Liver (tissue), 9 donors: Measurements from ENCODE around the gene KDM1B. TPM values are rescaled to one million over a fixed set of nuclear protein-coding genes. Genes with fewer than 3 reads are reported as not detected.

Source experiments
- DNase-seq: peaks from one replicate; pipeline ENCODE4 v3.0.0-alpha.2; 2017; ENCODE audit warnings: low spot score
- H3K27ac ChIP-seq, 2 donors: one replicate each; pipeline ENCODE4 v1.7.0; 2013; ENCODE audit warnings: inconsistent platforms in 2 of 2, low read length in 2 of 2, control low read depth in 1 of 2, low read depth in 1 of 2, mild to moderate bottlenecking in 1 of 2
- H3K27me3 ChIP-seq, 4 donors: one replicate each; pipeline versions ENCODE4 v1.6.1 to v1.7.0; 2013; ENCODE audit warnings: low read length in 3 of 4, inconsistent platforms in 1 of 4, mild to moderate bottlenecking in 1 of 4, moderate library complexity in 1 of 4; ENCODE audit not compliant: control insufficient read depth in 4 of 4, insufficient read depth in 4 of 4
- H3K36me3 ChIP-seq, 4 donors: one replicate each; pipeline versions ENCODE4 v1.6.1 to v1.7.0; 2013; ENCODE audit warnings: low read length in 3 of 4, mild to moderate bottlenecking in 3 of 4, low read depth in 1 of 4, moderate library complexity in 1 of 4; ENCODE audit not compliant: control insufficient read depth in 4 of 4, insufficient read depth in 3 of 4
- H3K4me1 ChIP-seq, 4 donors: one replicate each; pipeline versions ENCODE4 v1.6.1 to v1.7.0; 2013; ENCODE audit warnings: low read length in 3 of 4, mild to moderate bottlenecking in 3 of 4, moderate library complexity in 1 of 4; ENCODE audit not compliant: control insufficient read depth in 4 of 4, insufficient read depth in 4 of 4
- H3K4me3 ChIP-seq, 3 donors: one replicate each; pipeline versions ENCODE4 v1.6.1 to v1.7.0; 2013; ENCODE audit warnings: low read length in 3 of 3, control low read depth in 1 of 3, low read depth in 1 of 3, mild to moderate bottlenecking in 1 of 3
- H3K9ac ChIP-seq, 2 donors: one replicate each; pipeline ENCODE4 v1.7.0; 2013; ENCODE audit warnings: low read length in 2 of 2, mild to moderate bottlenecking in 2 of 2, moderate library complexity in 2 of 2, control low read depth in 1 of 2, low read depth in 1 of 2
- H3K9me3 ChIP-seq, 4 donors: one replicate each; pipeline versions ENCODE4 v1.6.1 to v1.7.0; 2013; ENCODE audit warnings: low read length in 3 of 4; ENCODE audit not compliant: control insufficient read depth in 4 of 4
- CTCF ChIP-seq: fragments of 150-350 bp; IDR thresholded peaks from 2 replicates; pipeline ENCODE4 v1.5.1; 2017; ENCODE audit warnings: improper control_type of control experiment, low read depth, low read length; ENCODE audit not compliant: missing input control
- EGR1 ChIP-seq, 2 donors: IDR thresholded peaks; 2 replicates each; pipeline ENCODE4 v1.6.1; 2016 to 2018; ENCODE audit warnings: antibody characterized with exemption in 2 of 2, low read depth in 2 of 2
- FOXA1 ChIP-seq: IDR thresholded peaks from 2 replicates; pipeline ENCODE4 v1.6.1; 2016; ENCODE audit warnings: antibody characterized with exemption
- FOXA2 ChIP-seq: IDR thresholded peaks from 2 replicates; pipeline ENCODE4 v1.6.1; 2016; ENCODE audit warnings: antibody characterized with exemption
- GABPA ChIP-seq, 2 donors: IDR thresholded peaks in 1 of 2; conservative IDR thresholded peaks in 1 of 2; 2 replicates each; pipeline ENCODE4 v1.6.1; 2016; ENCODE audit warnings: antibody characterized with exemption in 2 of 2, mild to moderate bottlenecking in 1 of 2, moderate library complexity in 1 of 2
- HNF4A ChIP-seq, 2 donors: conservative IDR thresholded peaks; 2 replicates each; pipeline ENCODE4 v1.6.1; 2016; ENCODE audit warnings: antibody characterized with exemption in 2 of 2, mild to moderate bottlenecking in 2 of 2
- HNF4G ChIP-seq: IDR thresholded peaks from 2 replicates; pipeline ENCODE4 v1.6.1; 2016; ENCODE audit warnings: antibody characterized with exemption
- JUND ChIP-seq, 2 donors: IDR thresholded peaks; 2 replicates each; pipeline ENCODE4 v1.6.1; 2016; ENCODE audit warnings: antibody characterized with exemption in 2 of 2
- NR2F2 ChIP-seq: IDR thresholded peaks from 2 replicates; pipeline ENCODE4 v1.6.1; 2016; ENCODE audit warnings: antibody characterized with exemption
- RAD21 ChIP-seq, 2 donors: IDR thresholded peaks; 2 replicates each; pipeline ENCODE4 v1.6.1; 2016; ENCODE audit warnings: antibody characterized with exemption in 2 of 2, mild to moderate bottlenecking in 2 of 2
- RXRA ChIP-seq, 2 donors: IDR thresholded peaks; 2 replicates each; pipeline ENCODE4 v1.6.1; 2017 to 2018; ENCODE audit warnings: antibody characterized with exemption in 2 of 2, mild to moderate bottlenecking in 1 of 2
- SP1 ChIP-seq: IDR thresholded peaks from 2 replicates; pipeline ENCODE4 v1.6.1; 2018; ENCODE audit warnings: antibody characterized with exemption, mild to moderate bottlenecking
- TAF1 ChIP-seq: conservative IDR thresholded peaks from 2 replicates; pipeline ENCODE4 v1.6.1; 2016; ENCODE audit warnings: antibody characterized with exemption, mild to moderate bottlenecking
- YY1 ChIP-seq: IDR thresholded peaks from 2 replicates; pipeline ENCODE4 v1.6.1; 2016; ENCODE audit warnings: antibody characterized with exemption, mild to moderate bottlenecking
- ZBTB33 ChIP-seq: IDR thresholded peaks from 2 replicates; pipeline ENCODE4 v1.6.1; 2016; ENCODE audit warnings: antibody characterized with exemption
- WGBS: extraction: QIAGEN DNeasy Blood & Tissue Kit; methylation state at CpG from one replicate; pipeline ENCODE4 v1.1.7; 2013; 5-methylcytosine and 5-hydroxymethylcytosine counted together
- polyA plus RNA-seq, 2 donors: library from polyadenylated mRNA; stranded (reverse) in 1 of 2; unstranded in 1 of 2; fragments of 200-250 nt in 1 of 2; fragments of >200 nt in 1 of 2; fragmentation: Nextera tagmentation in 1 of 2; extraction: Ambion mirVana in 1 of 2; gene quantifications; one replicate each; pipeline versions ENCODE4 v1.2.1 to v1.2.3, GENCODE V29; 2013 to 2015
- total RNA-seq, 2 donors: library from RNA; depleted of rRNA; stranded (reverse); fragments of >200 nt; gene quantifications; one replicate each; pipeline ENCODE4 v1.2.3, GENCODE V29; 2014
- TF ChIP-seq, protein P1 (sequence below): IDR thresholded peaks from 2 replicates; pipeline ENCODE4 v1.6.1; 2016; ENCODE audit warnings: antibody characterized with exemption
- TF ChIP-seq, protein P2 (sequence below): IDR thresholded peaks from 2 replicates; pipeline ENCODE4 v1.6.1; 2016; ENCODE audit warnings: antibody characterized with exemption, mild to moderate bottlenecking
- TF ChIP-seq, protein P3 (sequence below): IDR thresholded peaks from 2 replicates; pipeline ENCODE4 v1.6.1; 2016; ENCODE audit warnings: antibody characterized with exemption
- donor health status: healthy.
- donor health status: healthy.
- donor health status: healthy.
- donor health status: healthy.
- donor health status: healthy.

The KDM1B gene
- total and polyA plus RNA-seq, 4 donors: 1.6 to 10.2 (median 6.7) TPM

GRCh38 chr6:18261877-18262276 lies 106.7 kb downstream of the KDM1B start:
- no peak overlapping the region for H3K9ac ChIP-seq
- no peak for DNase-seq
- H3K27ac ChIP-seq: no peak overlapping the region
- no peak overlapping the region for H3K4me3 ChIP-seq
- peaks cover 7 to 30% (median 12%) of the 10 kb centered on the region in 4 donors for H3K4me1 ChIP-seq
- 89% methylated on average over 6 of the region's 6 CpGs for WGBS
- H3K27me3 ChIP-seq: no peaks in the 10 kb centered on the region
- H3K9me3 ChIP-seq: no peaks in the 10 kb centered on the region
- peaks cover 0 to 8% (median 5%) of the 10 kb centered on the region in 4 donors for H3K36me3 ChIP-seq
- TF ChIP-seq, protein P1, sequence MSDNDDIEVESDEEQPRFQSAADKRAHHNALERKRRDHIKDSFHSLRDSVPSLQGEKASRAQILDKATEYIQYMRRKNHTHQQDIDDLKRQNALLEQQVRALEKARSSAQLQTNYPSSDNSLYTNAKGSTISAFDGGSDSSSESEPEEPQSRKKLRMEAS: no peak
- TF ChIP-seq CTCF (no peak), RXRA (IDR thresholded peaks at IDR 0.05) (no peak), JUND (IDR thresholded peaks at IDR 0.05) (no peak), FOXA2 (no peak), HNF4G (no peak), NR2F2 (no peak), GABPA (IDR thresholded peaks at IDR 0.05 in 1 of 2, conservative IDR thresholded peaks at IDR 0.05 in 1 of 2) (no peak), YY1 (no peak), RAD21 (IDR thresholded peaks at IDR 0.05) (no peak), TAF1 (no peak), HNF4A (conservative IDR thresholded peaks at IDR 0.05) (no peak), SP1 (no peak), ZBTB33 (no peak), FOXA1 (no peak), EGR1 (IDR thresholded peaks at IDR 0.05; ENCODE audit: low read depth in 2 of 2) (no peak)
- TF ChIP-seq, protein P2, sequence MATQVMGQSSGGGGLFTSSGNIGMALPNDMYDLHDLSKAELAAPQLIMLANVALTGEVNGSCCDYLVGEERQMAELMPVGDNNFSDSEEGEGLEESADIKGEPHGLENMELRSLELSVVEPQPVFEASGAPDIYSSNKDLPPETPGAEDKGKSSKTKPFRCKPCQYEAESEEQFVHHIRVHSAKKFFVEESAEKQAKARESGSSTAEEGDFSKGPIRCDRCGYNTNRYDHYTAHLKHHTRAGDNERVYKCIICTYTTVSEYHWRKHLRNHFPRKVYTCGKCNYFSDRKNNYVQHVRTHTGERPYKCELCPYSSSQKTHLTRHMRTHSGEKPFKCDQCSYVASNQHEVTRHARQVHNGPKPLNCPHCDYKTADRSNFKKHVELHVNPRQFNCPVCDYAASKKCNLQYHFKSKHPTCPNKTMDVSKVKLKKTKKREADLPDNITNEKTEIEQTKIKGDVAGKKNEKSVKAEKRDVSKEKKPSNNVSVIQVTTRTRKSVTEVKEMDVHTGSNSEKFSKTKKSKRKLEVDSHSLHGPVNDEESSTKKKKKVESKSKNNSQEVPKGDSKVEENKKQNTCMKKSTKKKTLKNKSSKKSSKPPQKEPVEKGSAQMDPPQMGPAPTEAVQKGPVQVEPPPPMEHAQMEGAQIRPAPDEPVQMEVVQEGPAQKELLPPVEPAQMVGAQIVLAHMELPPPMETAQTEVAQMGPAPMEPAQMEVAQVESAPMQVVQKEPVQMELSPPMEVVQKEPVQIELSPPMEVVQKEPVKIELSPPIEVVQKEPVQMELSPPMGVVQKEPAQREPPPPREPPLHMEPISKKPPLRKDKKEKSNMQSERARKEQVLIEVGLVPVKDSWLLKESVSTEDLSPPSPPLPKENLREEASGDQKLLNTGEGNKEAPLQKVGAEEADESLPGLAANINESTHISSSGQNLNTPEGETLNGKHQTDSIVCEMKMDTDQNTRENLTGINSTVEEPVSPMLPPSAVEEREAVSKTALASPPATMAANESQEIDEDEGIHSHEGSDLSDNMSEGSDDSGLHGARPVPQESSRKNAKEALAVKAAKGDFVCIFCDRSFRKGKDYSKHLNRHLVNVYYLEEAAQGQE: no peak
- TF ChIP-seq, protein P3, sequence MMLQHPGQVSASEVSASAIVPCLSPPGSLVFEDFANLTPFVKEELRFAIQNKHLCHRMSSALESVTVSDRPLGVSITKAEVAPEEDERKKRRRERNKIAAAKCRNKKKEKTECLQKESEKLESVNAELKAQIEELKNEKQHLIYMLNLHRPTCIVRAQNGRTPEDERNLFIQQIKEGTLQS: no peak
